ENCODE measurements around the gene SLC12A1.

DNA sequence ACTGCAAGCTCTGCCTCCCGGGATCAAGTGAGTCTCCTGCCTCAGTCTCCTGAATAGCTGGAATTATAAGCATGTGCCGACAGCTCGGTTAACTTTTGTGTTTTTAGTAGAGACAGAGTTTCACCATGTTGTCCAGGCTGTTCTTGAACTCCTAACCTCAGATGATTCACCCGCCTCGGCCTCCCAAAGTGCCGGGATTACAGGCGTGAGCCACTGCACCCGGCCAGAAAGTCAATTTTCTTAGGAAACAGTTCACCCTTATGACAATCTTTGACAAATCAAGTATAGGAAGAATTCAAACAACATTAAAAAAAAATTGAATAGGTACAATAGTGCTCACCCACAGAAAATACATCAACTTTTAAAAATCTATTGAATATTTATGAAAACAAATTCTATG lies 101.5 kb downstream of the SLC12A1 start:
- TF ChIP-seq, protein P1, sequence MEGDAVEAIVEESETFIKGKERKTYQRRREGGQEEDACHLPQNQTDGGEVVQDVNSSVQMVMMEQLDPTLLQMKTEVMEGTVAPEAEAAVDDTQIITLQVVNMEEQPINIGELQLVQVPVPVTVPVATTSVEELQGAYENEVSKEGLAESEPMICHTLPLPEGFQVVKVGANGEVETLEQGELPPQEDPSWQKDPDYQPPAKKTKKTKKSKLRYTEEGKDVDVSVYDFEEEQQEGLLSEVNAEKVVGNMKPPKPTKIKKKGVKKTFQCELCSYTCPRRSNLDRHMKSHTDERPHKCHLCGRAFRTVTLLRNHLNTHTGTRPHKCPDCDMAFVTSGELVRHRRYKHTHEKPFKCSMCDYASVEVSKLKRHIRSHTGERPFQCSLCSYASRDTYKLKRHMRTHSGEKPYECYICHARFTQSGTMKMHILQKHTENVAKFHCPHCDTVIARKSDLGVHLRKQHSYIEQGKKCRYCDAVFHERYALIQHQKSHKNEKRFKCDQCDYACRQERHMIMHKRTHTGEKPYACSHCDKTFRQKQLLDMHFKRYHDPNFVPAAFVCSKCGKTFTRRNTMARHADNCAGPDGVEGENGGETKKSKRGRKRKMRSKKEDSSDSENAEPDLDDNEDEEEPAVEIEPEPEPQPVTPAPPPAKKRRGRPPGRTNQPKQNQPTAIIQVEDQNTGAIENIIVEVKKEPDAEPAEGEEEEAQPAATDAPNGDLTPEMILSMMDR (IDR thresholded peaks at IDR 0.05): no peak
- TF ChIP-seq POLR2A (IDR thresholded peaks at IDR 0.05): no peak

Data from adrenal gland (tissue), 5 donors.